ENCODE measurements around the gene POU6F2. TPM values are rescaled to one million over a fixed set of nuclear protein-coding genes. Genes with fewer than 3 reads are reported as not detected.
"Not testable (repeated sequence)": the region's sequence is repeated elsewhere in the genome, so short reads cannot be mapped to it uniquely, and the experiment has no call there.

The POU6F2 gene
- total RNA-seq, 4 donors from 2014 or later: not detected

- no peaks in the 10 kb centered on the region for H3K9me3 ChIP-seq
- DNase-seq (ENCODE audit: extremely low spot score): no peak
- H3K27ac ChIP-seq (replicated peaks in 1 of 4): no peak overlapping the region
- no peaks in the 10 kb centered on the region for H3K36me3 ChIP-seq
- no peak for TF ChIP-seq EP300 (IDR thresholded peaks at IDR 0.05)
- no peak for TF ChIP-seq POLR2A (IDR thresholded peaks at IDR 0.05; ENCODE audit: low read depth)
- TF ChIP-seq, protein P1, sequence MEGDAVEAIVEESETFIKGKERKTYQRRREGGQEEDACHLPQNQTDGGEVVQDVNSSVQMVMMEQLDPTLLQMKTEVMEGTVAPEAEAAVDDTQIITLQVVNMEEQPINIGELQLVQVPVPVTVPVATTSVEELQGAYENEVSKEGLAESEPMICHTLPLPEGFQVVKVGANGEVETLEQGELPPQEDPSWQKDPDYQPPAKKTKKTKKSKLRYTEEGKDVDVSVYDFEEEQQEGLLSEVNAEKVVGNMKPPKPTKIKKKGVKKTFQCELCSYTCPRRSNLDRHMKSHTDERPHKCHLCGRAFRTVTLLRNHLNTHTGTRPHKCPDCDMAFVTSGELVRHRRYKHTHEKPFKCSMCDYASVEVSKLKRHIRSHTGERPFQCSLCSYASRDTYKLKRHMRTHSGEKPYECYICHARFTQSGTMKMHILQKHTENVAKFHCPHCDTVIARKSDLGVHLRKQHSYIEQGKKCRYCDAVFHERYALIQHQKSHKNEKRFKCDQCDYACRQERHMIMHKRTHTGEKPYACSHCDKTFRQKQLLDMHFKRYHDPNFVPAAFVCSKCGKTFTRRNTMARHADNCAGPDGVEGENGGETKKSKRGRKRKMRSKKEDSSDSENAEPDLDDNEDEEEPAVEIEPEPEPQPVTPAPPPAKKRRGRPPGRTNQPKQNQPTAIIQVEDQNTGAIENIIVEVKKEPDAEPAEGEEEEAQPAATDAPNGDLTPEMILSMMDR (IDR thresholded peaks at IDR 0.05): no peak
- TF ChIP-seq POLR2AphosphoS5 (IDR thresholded peaks at IDR 0.05): no peak
- H3K27me3 ChIP-seq: peaks cover 0 to 11% (median 0%) of the 10 kb centered on the region in 4 donors
- no peaks in the 10 kb centered on the region for H3K4me1 ChIP-seq
- WGBS: 81% methylated on average over 5 of the region's 5 CpGs
- intact Hi-C loops (cut with DNase I): no loop called here
- no peak overlapping the region for H3K4me3 ChIP-seq
Observed at GRCh38 chr7:39317896-39318295, 340.2 kb downstream of the POU6F2 start.

DNA sequence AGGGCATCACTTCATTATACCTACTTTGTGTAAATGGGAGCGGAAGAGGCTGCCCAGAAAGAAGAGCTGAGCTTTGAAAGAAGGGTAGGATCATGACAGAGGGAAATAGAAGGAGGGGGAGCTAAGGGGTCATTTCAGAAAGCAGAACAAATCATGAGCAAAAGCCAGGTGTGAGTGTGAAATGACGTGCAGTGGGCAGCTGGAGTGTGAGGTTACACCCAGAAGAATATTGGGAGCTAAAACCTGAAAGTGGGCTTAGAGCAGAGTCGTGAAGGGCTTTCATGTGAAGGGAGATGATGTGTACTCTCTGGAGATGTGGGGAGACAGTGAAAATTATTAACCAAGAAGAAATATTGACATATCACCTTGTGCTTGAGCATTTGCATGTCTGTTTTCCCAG is 343.5 kb downstream of the POU6F2 start:
- no peaks in the 10 kb centered on the region for H3K36me3 ChIP-seq
- no peaks in the 10 kb centered on the region for H3K9me3 ChIP-seq
- intact Hi-C loops (cut with DNase I): no loop called here
- peaks cover 0 to 16% (median 0%) of the 10 kb centered on the region in 4 donors for H3K27me3 ChIP-seq
- H3K27ac ChIP-seq (replicated peaks in 1 of 4): no peak overlapping the region
- 64% methylated on average over 3 of the region's 3 CpGs for WGBS
- no peak for DNase-seq (ENCODE audit: extremely low spot score)
- TF ChIP-seq POLR2AphosphoS5 (IDR thresholded peaks at IDR 0.05): no peak
- no peak for TF ChIP-seq EP300 (IDR thresholded peaks at IDR 0.05)
- TF ChIP-seq POLR2A (IDR thresholded peaks at IDR 0.05; ENCODE audit: low read depth): no peak
- TF ChIP-seq, protein P1 (IDR thresholded peaks at IDR 0.05): no peak
- no peaks in the 10 kb centered on the region for H3K4me1 ChIP-seq
- no peak overlapping the region for H3K4me3 ChIP-seq

DNA sequence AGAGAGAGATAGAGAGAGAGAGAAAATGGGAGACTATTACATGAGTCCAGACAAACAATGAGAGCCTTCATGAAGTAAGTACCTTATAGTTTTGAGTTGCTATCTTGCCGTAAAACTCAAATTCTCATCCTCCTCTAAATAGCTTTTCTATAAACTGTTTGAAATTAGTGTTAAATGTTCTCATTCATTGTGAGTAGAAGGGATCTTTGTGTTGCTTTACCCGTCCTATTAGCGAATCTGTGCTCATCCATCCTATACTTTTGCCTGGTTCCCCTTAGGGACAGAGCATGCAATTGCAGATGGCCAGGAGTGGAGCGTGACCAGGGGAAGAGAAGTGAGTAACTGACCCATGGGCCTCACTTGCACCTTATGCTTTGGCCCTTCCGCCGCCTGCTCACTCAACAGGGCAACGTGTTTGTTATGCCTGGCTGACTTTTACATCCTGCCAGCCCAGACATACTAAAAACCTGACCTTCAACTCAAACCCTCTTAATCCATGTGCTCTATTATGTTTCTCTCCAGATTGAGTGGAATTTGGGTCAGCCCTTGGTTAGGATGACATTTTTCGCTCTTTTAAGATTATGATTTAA is 344.3 kb downstream of the POU6F2 start:
- no peak for DNase-seq (ENCODE audit: extremely low spot score)
- WGBS: 81% methylated on average over 8 of the region's 8 CpGs
- TF ChIP-seq EP300 (IDR thresholded peaks at IDR 0.05): no peak
- TF ChIP-seq POLR2A (IDR thresholded peaks at IDR 0.05; ENCODE audit: low read depth): no peak
- no peak for TF ChIP-seq POLR2AphosphoS5 (IDR thresholded peaks at IDR 0.05)
- TF ChIP-seq, protein P1 (IDR thresholded peaks at IDR 0.05): no peak

DNA sequence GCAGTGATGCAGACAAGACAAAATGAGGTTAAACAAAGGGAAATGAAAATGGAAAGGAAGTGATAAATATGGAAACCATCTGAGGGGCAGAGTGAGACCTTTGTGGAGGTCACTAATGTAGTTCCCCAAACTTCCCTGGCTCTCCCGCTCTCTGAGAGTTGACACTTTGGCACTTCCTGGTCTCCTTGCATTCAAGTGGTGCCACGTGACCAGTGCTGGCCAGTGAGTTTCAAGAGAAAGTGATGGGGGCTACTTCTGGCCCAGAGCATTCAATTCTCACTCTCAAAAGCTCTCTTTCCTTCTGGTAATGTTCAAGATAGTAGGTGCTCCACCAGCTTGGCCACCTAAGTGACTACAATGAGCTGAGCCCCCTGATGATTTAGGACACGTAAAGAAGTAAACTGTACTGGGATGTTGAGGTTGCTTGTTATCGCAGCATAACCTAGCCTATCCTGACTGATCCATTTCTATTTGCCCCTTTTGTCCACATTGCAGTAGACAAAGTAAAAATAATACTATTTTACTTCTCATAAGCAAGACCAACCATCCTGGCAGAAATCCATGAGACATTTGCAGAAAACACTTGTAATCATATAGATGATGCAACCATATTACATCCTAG is 346.5 kb downstream of the POU6F2 start:
- DNase-seq (ENCODE audit: extremely low spot score): no peak
- Histone ChIP-seq H3K27ac (replicated peaks in 1 of 4) (no peak overlapping the region), H3K9me3 (no peaks in the 10 kb centered on the region), H3K4me1 (no peaks in the 10 kb centered on the region), H3K27me3 (peaks cover 0 to 16% (median 0%) of the 10 kb centered on the region in 4 donors), H3K4me3 (no peak overlapping the region), H3K36me3 (no peaks in the 10 kb centered on the region)
- intact Hi-C loops (cut with DNase I): no loop called here
- 85% methylated on average over 4 of the region's 4 CpGs for WGBS
- no peak for TF ChIP-seq POLR2AphosphoS5 (IDR thresholded peaks at IDR 0.05)
- no peak for TF ChIP-seq POLR2A (IDR thresholded peaks at IDR 0.05; ENCODE audit: low read depth)
- no peak for TF ChIP-seq EP300 (IDR thresholded peaks at IDR 0.05)
- TF ChIP-seq, protein P1 (IDR thresholded peaks at IDR 0.05): no peak

More for the DNA sequence above, 344.3 kb downstream of the POU6F2 start:
- H3K9me3 ChIP-seq: no peaks in the 10 kb centered on the region
- H3K4me3 ChIP-seq: no peak overlapping the region
- H3K4me1 ChIP-seq: no peaks in the 10 kb centered on the region
- H3K36me3 ChIP-seq: no peaks in the 10 kb centered on the region
- peaks cover 0 to 16% (median 0%) of the 10 kb centered on the region in 4 donors for H3K27me3 ChIP-seq
- intact Hi-C loops (cut with DNase I): no loop called here
- no peak overlapping the region for H3K27ac ChIP-seq (replicated peaks in 1 of 4)

DNA sequence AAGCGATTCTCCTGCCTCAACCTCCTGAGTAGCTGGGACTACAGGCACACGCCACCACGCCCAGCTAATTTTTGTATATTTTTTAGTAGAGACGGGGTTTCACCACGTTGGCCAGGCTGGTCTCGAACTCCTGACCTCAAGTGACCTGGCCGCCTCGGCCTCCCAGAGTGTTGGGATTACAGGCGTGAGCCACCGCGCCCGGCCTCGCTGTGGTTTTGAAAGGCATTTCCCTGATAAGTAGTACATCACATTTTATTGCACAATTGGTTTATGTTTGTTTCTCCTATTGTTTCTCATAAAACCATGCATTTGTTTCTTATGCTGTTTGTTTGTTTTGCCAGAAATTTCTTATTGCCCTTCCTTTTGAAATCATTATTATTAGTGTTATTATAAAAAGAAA is 353.9 kb downstream of the POU6F2 start:
- intact Hi-C loops (cut with DNase I); H3K27me3 ChIP-seq; H3K4me1 ChIP-seq; H3K27ac ChIP-seq (replicated peaks in 1 of 4); H3K36me3 ChIP-seq; H3K9me3 ChIP-seq; H3K4me3 ChIP-seq; DNase-seq (ENCODE audit: extremely low spot score): not testable (repeated sequence)
- WGBS: 92% methylated on average over 13 of the region's 13 CpGs
